HG02870 (cell line): ENCODE measurements around the gene TRIM62.

Experiments used
- ATAC-seq: cut with Tn5 transposase; IDR thresholded peaks from one replicate; pipeline ENCODE4 v1.9.1; 2021; ENCODE audit warnings: mild to moderate bottlenecking, moderate library complexity; ENCODE audit not compliant: unreplicated experiment

TRIM62 gene

DNA sequence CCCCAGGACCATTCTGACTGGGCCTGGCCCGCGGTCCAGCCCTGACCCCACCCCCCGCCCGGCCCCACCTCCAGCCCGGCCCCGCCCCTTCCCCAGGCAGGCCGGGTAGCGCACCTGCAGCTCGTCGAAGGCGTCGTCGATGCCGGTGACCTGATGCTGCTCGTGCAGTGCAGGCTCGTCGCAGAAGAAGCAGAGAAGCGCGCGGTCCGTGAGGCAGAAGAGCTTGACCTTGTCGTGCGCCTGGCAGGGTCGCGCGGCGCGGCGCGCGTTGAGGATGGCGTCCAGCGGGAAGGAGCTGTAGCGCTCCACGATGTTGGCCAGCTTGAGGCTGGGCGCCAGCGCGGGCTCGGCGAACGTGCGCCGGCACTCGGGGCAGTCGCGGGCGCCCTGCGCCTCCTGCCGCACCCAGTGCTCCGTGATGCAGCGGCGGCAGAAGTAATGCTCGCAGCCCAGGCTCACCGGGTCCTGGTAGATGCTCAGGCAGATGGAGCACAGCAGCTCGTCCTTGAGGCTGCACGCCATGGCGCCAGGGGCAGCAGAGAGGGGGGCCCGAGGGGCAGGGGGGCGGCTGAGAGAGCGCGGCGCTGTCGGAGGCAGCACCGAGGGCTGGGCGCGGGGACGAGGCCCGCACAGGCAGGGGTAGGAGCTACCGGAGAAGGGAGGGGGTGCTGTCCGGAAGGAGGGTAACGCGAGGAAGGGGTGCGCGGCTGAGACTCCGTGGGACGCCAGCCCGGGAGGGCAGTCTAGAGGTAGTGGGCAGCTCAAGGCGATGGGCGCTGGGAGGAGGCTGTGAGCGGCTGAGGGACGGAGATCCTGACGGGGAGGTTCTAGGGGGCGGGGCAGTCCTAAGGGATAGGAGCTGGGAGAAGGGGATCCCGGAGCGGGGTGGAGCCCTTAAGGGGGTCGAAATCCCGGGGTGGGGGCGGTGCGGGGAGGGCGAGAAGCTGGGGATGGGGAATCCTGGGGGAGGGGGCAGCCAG lies 642 bp downstream of the TRIM62 start:
- ATAC-seq, result peak; percentile 80

DNA sequence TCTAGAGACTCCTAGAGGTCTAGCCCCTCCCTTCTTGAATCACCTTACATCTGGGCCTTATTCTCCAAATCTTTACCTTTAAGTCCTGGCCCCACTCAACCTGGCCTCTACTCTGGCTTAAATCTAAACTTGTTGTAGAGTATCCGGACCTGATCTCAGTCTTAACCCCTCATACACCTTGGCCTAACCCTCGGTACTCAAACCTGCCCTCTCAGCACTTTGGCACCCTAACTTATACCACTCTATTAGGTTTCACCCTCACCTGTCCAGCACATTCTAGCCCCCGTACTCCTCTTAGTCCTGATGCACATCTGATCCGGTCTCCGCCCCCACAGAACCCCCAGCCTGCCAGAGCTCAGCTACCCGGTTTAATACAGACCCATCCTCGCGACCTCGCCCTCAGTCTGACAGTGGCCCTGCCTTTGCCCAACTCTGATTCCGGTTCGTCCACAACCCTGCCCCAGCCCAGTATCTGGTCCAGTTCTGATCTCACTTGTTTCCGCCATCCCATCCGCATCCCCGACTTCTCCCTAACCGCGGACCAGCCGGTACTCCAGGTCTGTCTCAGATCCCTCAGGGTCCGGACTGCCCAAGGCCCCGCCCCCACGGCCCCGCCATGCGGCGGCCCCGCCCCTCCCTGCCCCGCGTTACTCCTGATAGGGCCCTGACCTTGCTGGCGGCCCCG lies 1.5 kb downstream of the TRIM62 start:
- ATAC-seq, result peak; percentile 4

DNA sequence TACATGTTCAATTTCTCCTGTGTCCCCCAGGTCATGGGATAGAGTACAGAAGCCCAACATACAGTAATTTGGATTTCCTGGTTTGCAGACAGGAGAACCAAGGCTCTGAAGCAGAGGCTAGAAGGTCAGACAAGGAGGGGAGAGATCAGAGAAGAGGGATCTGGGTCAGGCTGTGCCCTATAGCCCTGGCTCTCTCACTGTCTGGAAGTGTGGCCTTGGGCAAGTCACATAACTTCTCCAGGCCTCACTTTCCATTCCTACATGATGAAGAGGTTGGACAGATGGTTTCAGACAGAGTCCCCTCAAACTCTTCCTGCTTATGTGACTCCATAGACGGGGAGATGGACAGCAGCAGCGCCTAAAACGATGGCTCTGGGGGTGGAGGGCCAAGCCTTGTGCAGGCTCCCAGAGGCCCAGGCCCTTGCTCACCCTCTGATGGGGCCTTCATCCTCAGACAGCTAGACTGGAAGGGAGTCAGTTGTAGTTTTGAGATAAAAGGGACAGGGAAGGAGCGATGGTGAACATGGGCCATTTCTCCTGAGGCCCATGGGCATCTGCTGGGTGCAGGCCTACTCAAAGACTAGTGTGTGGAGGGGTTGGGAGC lies 2.9 kb downstream of the TRIM62 start:
- no peak for ATAC-seq

DNA sequence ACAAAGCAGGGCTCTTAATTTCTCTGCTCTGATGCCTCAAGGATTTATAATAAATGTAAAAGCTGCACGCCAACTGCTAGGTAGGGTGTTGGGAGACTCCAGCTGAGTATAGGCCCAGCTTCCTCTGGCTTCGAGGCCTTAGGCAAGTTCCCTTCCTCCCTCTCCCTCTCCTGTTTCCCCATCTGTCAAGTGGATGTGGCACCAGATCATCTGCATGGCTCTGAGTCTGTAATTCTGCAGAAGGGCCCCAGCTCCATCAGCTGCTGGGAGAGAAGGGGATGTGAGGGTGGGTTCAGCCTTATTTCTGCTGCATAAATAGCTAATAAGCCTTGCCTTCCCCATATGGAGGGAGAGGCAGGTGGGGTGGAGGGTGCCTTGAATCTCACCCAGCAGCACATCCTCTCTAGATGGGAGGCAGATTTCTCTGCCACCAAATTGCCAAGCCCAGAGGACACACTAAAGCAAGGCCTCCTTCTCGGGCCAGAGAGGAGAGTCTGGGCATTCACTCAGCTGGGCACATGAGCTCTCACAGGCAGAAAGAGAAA lies 3.8 kb downstream of the TRIM62 start:
- no peak for ATAC-seq

DNA sequence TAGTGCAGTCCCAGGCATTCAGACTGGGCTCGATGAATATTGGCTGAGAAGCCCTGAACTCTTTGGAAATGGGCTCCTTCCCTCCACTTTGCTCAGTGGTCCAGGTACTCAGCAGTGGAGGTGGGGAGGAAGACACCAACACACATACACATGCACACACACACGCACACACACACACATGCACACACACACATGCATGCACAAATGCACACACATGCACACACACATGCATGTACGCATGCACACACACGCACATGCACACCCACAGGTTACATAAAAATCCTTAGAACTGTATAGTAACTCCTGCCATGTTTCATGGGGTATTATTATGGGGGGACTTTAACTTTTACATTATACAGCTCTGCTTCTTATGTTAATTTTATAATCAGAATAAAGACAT lies 5.0 kb downstream of the TRIM62 start:
- no peak for ATAC-seq

DNA sequence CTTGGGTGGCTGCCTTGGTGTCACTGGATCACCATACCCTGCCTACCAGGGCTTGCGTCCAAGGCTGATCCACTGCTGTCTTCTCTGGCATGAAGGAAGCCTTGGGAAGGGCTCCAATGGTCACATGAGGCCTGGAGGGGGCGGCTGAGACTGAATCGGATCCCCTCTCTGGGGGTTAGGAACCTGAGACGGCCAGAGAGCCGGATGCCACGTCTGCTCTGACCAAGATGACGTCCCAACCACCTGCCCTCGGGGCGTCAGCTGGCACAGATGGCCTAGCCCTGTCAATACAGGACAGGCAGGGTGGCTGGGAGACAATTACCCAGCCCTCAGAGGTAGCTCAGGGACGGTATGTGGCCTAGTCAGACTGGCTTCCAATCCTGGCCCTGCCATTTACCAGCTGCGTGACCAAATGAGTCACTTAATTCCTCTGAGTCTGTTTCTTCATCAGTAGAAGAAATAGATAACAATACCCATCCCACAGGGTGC lies 5.4 kb downstream of the TRIM62 start:
- no peak for ATAC-seq

DNA sequence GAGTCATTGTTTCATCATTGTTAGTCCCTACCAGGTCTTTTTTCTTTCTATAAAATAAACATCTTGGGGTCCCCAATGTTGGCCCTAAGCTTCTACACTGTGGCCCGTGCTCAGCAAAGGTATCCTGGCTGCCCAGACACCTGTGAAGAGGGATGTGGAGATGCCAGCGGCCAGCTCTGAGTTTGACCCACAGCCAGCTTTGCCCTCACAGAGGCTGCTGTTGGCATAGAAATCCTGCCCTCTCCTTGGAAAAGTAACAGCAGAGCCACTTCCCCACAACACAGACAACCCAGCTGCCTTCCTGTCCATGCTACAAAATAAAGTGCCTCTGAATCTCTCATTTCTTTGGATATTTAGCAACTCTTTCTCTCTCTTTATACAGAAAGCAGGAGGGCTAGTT lies 6.0 kb downstream of the TRIM62 start:
- no peak for ATAC-seq

DNA sequence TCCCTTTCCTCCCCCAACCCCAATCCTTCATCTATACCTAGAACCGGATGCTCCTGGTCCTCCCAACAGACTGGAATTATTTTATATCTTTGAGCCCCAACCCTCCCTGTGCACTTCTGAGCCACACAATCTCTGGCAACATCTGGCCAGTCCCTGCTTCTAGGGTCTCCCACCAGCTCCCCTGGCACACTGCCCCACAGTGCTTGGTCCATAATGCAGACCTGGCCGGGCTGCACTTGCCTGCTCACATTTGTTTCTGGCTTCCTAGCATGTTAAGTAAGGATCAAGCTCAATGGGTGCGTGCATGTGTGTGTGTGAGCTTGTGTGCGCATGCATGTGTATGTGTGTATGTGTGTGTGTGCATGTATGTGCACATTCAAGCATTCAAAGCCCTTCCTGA lies 8.8 kb downstream of the TRIM62 start:
- no peak for ATAC-seq

DNA sequence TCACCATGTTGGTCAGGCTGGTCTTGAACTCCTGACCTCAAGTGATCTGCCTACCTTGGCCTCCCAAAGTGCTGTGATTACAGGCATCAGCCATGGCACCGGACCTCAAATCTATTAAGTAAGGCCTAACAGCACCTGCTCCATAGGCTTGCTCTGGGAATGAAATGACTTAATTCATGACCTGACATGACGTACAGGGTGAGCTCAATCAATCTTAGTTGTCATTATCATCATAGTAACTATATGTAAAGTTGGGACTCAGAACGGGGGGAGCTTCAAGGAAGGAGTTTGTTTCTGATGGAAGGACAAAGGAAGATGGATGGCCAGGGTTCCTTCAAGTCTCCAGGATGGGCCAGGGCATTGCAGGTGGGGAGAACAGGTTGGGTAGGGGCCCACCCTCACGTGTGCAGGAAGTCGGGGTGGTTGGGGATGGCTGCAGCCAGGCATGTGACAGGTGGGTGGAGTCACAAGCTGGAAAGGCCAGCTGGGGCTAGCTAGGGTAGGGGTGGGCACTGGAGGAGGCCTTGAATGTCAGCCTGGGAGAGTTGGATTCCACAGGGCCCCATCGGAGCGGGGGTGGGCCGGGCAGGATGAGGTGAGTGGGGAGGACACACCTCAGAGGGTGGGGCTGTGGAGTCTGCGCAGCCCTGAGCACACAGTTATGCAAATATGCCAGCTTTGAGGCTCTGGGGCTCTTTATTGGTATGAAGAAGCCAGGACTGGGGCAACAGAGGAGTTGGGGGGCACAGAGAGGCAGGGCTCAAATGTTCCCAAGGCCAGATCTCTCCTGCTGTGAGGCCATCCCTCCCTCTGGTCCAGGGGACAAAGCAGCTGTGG lies 9.6 kb downstream of the TRIM62 start:
- no peak for ATAC-seq

DNA sequence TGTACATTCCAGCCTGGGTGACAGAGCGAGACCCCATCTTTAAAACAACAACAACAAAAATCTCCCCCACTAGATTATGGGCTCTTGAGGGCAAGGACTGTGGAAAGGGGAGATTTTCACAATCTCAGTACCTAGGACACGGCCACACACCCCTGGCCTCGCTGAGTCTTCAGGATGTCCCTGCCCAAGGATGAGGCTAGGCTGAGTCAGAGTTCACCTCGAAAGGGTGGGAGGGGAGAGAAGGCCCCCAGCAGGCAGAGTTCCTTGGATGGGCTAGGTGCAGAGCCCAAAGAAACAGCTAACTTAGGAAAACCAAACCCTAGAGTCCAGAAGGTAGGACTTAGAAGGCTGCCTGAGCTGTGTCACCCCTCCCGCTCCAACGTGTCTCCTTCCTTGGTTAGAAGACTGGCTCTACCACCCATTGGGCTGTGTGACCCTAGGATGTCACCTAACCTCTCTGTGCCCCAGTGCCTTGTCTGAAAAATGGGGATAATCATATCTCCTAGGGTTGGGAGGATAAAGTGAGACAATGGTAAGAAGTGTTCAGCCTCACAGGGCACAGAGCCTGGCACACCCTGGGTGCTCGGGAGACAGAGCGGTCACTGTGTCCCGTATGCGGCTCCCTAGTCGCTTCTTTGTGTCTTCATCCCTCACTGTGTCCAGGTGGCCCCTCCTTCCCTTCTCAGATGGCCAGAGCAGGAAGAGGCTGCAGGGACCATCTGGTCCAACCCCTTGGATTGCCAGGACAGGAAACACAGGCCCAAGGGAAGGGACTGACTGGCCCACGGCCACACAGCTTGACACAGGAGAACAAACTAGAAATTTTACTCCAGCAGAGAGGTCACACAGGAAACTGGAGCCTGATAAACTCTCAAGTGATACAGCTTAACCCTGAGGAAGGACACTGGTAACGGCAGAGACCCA lies 11.2 kb downstream of the TRIM62 start:
- no peak for ATAC-seq

DNA sequence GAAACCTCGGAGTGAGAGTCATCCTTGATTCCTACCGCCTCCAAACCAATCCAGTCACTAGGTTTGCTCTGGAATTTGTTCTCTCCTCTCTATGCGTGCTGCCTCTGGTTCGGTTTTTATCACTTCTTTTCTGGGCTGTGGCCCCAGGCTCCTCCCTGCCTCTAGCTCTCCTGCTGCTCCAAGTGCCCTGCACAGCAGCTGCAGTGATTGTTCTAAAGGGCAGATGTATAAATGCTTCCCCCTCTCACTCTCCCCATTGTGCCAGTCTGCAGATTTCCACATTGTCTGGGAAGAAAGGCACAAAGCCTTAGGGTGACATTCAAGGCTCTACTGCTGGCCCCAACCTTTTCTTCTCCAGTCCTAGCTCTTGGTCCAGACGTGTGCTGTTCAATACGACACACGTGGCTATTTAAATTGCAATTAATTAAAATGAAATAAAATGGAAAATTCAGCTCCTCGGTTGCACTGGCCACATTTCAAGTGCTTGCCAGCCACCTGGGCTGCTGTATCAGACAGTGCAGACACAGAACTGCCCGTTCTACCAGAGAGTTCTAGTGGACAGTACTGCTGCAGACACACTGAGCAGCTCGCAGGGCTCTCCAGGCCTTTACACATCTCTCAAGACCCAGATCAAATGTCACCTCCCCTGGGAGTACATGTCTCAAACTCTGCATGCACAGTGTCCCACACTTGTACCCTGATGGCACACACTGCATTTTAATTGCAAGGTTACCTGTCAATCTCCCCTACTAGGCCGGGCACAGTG lies 12.4 kb downstream of the TRIM62 start:
- ATAC-seq, result no peak

DNA sequence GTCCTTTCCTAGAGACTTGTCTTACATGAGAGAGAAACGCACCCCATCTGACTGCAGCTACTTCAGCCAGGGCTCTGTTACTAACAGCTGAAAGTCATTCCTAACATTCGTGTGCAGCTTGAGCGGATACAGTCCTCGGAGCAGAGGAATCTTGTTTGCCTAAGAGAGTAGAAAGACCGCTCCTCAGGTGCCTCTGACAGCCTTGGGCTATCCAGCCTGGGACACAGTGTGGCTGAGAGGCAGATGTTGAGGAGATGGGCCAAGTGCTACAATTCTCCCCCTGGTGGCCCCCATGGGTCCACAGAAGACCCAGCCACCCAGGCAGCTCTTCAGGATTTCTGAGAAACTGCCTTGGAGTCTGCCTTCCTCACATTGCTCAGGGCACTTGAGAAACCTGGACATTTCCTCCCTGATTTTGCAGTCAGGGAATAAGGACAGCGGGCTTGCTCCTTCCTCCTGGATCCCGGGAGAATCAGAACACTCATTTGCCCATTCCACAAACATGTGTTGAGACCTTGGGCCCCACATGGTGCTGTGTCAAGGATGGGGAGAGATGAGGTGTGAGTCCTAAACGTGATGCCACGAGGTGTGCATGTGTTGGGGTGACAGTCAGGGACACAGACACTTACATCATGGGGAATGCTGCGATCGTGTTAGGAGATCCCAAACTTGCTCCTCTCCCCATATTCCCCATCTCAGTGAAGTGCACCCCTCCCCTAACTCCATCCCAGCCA lies 13.1 kb downstream of the TRIM62 start:
- ATAC-seq, result no peak

DNA sequence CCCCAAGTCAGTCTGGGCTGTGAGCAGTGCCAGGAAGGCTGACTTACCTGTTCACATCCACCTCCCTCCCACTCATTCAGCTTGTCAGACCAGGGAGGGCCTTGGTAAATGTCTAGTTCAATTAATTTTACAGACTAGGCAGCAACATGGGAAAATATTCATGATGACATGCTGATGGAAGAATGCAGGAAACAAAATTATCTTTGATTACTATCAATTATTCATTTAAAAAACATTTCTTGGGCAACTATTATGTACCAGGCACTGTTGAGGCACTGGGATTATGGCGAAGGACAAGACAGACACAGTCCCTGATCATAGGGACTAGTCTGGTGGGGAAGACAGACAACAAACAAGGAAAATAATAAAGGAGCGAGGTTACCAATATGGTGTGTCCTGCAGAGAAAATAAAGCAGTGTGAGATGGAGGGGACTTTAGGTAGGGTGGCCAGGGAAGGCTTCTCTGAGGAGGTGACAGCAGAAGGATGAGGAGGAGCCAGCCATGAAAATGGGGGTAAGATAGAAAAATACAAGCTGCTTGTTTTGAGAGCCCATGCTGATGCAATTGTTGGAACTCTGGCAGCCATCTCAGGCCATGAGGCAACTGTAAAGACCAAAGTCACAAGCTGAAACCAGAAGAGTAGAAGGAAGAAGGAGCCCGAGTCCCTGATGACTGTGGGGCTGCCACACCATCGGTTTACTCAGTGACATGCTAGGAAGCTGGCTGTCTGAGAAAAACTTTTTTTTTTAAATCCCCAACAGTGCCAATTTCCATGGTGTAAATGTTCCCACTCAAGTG lies 14.0 kb downstream of the TRIM62 start:
- ATAC-seq, result no peak

DNA sequence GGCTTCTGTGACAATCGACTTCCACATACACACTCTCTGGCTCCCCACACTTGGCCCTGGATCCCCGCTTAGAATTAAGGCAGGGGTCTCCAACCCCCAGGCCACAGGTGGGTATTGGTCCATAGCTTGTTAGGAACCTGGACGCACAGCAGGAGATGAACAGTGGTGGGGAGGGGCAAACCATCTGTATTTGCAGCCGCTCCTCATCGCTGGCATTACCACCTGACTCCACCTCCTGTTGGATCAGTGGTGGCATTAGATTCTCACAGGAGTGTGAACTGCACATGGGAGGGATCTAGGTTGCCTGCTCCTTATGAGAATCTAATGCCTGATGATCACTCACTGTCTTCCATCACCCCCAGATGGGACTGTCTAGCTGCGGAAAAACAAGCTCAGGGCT lies 16.0 kb downstream of the TRIM62 start:
- ATAC-seq, result no peak

DNA sequence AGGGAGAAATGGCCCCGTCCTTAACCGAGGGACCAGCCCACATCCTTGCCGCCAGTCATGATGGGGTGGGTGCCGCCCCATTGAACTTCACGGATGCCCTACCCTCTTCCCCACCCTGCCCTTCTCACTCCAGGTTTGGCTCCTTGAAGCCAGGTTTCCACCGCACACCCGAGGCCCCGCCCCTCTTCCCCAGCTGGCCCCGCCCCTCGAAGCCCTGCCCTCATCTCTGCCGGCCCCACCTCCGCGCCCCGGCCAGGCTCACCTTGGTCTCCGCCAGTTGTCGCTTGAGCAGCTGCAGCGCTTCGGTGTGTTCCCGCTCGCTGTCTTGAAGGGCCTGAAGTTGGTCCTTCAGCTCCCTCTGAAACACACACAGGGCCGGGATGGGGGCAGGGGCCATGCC lies 16.6 kb downstream of the TRIM62 start:
- ATAC-seq, result no peak

DNA sequence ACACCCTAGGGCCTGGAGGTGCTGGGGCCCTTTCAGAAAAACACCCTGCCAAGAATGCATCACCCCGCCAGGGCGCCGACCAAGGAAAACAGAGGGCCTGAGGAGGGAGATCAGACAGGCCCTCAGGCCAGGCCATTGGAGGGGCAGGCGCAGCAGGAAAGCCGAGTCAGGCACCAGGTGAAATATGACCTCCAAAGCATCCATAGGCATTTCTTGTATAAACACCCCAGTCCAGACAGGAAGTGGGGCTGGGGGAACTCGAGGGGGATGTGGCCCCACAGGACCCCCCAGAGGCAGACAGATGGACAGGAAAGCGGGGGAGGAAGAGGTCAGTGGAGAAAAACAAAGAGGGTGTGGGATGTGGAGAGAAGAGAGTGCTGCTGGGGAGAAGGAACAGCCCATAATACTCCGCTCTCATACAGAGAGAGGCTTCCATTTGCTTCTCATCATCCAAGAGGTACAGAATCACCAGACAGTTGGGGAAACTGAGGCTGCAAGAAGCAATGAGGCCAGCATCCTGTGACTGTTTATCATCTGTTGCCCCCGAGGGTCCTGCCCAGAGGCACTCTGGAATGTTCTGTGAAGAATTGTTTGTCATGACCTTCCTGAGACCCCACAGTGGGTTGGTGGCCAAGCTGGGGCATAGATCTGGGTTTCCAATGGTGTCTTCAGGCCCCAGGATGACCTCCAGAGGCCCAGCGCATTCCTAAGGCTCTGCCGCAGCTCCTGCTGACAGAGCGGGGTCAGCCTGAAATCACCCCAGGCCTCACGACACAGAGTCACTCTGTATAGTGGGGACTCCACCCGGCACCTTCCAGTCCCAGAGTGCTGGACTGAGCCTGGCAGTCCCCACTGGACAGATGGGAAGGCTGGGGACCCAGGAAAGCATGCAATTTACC lies 18.0 kb downstream of the TRIM62 start:
- no peak for ATAC-seq
